Measurements from ENCODE around the gene PVALEF. TPM values are rescaled to one million over a fixed set of nuclear protein-coding genes. Genes with fewer than 3 reads are reported as not detected.

The PVALEF gene
- total and polyA plus RNA-seq, 11 donors, result not detected

DNA sequence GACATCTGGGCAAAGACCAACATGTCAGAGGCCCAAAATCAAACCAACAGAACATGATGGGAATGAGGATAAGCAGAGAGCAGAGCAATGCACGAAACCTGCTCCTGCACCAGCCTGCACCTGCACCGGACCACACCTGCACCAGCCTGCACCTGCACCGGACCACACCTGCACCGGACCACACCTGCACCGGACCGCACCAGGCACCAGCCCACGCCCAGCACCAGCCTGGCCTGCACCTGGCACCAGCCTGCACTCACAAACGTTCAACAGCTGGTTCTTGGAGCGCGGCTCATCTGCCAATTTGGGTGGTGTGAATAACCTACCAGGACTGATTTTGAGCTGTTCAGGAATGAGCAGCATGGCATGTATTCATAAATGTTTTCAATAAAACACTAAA lies 39.3 kb downstream of the PVALEF start:
- H3K27me3 ChIP-seq, result no peaks in the 10 kb centered on the region
- intact Hi-C loops (cut with DNase I), result loop anchor here in 2 of 10 donors (5.0 kb wide), 1 partner anchor 62 kb away; no protein-coding TSS in a partner anchor
- H3K27ac ChIP-seq, result no peak overlapping the region
- peaks cover 0 to 19% (median 0%) of the 10 kb centered on the region in 9 donors for H3K36me3 ChIP-seq
- H3K9me3 ChIP-seq, result no peaks in the 10 kb centered on the region
- no peak for TF ChIP-seq POLR2A (IDR thresholded peaks at IDR 0.05)
- TF ChIP-seq, protein P1, sequence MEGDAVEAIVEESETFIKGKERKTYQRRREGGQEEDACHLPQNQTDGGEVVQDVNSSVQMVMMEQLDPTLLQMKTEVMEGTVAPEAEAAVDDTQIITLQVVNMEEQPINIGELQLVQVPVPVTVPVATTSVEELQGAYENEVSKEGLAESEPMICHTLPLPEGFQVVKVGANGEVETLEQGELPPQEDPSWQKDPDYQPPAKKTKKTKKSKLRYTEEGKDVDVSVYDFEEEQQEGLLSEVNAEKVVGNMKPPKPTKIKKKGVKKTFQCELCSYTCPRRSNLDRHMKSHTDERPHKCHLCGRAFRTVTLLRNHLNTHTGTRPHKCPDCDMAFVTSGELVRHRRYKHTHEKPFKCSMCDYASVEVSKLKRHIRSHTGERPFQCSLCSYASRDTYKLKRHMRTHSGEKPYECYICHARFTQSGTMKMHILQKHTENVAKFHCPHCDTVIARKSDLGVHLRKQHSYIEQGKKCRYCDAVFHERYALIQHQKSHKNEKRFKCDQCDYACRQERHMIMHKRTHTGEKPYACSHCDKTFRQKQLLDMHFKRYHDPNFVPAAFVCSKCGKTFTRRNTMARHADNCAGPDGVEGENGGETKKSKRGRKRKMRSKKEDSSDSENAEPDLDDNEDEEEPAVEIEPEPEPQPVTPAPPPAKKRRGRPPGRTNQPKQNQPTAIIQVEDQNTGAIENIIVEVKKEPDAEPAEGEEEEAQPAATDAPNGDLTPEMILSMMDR (IDR thresholded peaks at IDR 0.05), result no peak
- ATAC-seq (no peak), DNase-seq (no peak)
- 87 to 91% (median 89%) methylated on average over 10 of the region's 10 CpGs for WGBS, 4 donors
- no peak overlapping the region for H3K4me3 ChIP-seq
- H3K4me1 ChIP-seq, result peaks cover 0 to 6% (median 0%) of the 10 kb centered on the region in 12 donors

DNA sequence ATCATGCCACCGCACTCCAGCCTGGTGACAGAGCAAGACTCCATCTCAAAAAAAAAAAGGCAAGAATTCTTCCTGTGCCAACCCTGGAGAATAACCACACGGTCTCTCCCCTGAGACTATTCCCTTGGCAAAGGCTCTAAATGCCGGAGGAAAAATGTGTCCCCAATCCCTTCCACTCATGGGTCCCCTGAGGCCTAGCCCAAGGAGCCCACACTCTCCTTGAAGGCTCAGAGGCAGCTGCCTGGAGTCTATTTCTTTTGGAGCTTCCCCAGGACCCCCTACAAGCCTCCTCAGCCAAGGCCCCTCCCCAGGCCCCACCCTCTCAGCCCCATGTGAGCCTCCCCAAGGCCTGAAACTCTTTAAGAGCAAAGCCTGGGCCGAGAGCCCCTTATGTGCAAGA lies 40.9 kb downstream of the PVALEF start:
- intact Hi-C loops (cut with DNase I), result no loop called here

GRCh38 chr17:81206657-81207056 lies 41.4 kb downstream of the PVALEF start:
- intact Hi-C loops (cut with DNase I), result no loop called here
- Histone ChIP-seq H3K27me3 (no peaks in the 10 kb centered on the region), H3K4me1 (peaks cover 0 to 9% (median 0%) of the 10 kb centered on the region in 12 donors), H3K27ac (no peak overlapping the region), H3K4me3 (no peak overlapping the region), H3K36me3 (peaks cover 0 to 18% (median 0%) of the 10 kb centered on the region in 9 donors), H3K9me3 (no peaks in the 10 kb centered on the region)
- ATAC-seq (no peak), DNase-seq (no peak)
- 95 to 97% (median 96%) methylated on average over 6 to 12 of the region's 12 CpGs for WGBS, 4 donors
- TF ChIP-seq, protein P1 (IDR thresholded peaks at IDR 0.05), result no peak
- TF ChIP-seq POLR2A (IDR thresholded peaks at IDR 0.05), result no peak

More for the DNA sequence above, 40.9 kb downstream of the PVALEF start:
- Histone ChIP-seq H3K27ac (no peak overlapping the region), H3K4me3 (no peak overlapping the region), H3K36me3 (peaks cover 0 to 18% (median 0%) of the 10 kb centered on the region in 9 donors), H3K9me3 (no peaks in the 10 kb centered on the region), H3K4me1 (peaks cover 0 to 9% (median 0%) of the 10 kb centered on the region in 12 donors), H3K27me3 (no peaks in the 10 kb centered on the region)
- WGBS, 4 donors, result 74 to 88% (median 82%) methylated on average over 4 of the region's 4 CpGs
- ATAC-seq (no peak), DNase-seq (no peak)
- TF ChIP-seq POLR2A (IDR thresholded peaks at IDR 0.05), result no peak
- TF ChIP-seq, protein P1 (IDR thresholded peaks at IDR 0.05), result no peak

GRCh38 chr17:81207610-81208581 lies 42.6 kb downstream of the PVALEF start:
- no peak for DNase-seq
- intact Hi-C loops (cut with DNase I), result no loop called here
- WGBS, 4 donors, result 86 to 96% (median 92%) methylated on average over 9 to 21 of the region's 21 CpGs

More at GRCh38 chr17:81207610-81208581, 42.6 kb downstream of the PVALEF start:
- Histone ChIP-seq H3K36me3 (peaks cover 0 to 14% (median 0%) of the 10 kb centered on the region in 9 donors), H3K9me3 (no peaks in the 10 kb centered on the region), H3K4me1 (peaks cover 0 to 9% (median 0%) of the 10 kb centered on the region in 12 donors), H3K4me3 (no peak overlapping the region), H3K27ac (no peak overlapping the region), H3K27me3 (no peaks in the 10 kb centered on the region)
- ATAC-seq, result no peak
- TF ChIP-seq POLR2A (IDR thresholded peaks at IDR 0.05), result no peak
- TF ChIP-seq, protein P1 (IDR thresholded peaks at IDR 0.05), result no peak

All from heart left ventricle (tissue), 16 donors.